D341Med (cell line): ENCODE measurements around the gene KRR1.
"Not testable (repeated sequence)": the region's sequence is repeated elsewhere in the genome, so short reads cannot be mapped to it uniquely, and the experiment has no call there.

Experiments
- DNase-seq: peaks from one replicate; pipeline ENCODE4 v3.0.0; 2012; ENCODE audit warnings: low spot score

KRR1 gene

DNA sequence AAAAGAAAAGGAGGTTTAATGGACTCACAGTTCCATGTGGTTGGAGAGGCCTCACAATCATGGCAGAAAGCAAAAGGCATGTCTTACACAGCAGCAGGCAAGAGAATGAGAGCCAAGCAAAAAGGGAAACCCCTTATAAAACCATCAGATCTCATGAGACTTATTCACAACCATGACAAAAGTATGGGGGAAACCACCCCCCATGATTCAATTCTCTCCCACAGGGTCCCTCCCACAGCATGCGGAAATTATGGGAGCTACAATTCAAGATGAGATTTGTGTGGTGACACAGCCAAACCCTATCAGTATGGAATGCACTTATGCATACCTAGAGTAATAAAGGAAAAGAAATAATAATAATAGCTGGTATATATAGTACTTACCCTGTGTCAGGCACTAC, 35.3 kb downstream of the KRR1 start:
- DNase-seq, result no peak

- DNase-seq, result no peak
Observed at GRCh38 chr12:75474116-75474515, 37.3 kb downstream of the KRR1 start.

GRCh38 chr12:75471902-75472890, 39.2 kb downstream of the KRR1 start:
- no peak for DNase-seq

DNA sequence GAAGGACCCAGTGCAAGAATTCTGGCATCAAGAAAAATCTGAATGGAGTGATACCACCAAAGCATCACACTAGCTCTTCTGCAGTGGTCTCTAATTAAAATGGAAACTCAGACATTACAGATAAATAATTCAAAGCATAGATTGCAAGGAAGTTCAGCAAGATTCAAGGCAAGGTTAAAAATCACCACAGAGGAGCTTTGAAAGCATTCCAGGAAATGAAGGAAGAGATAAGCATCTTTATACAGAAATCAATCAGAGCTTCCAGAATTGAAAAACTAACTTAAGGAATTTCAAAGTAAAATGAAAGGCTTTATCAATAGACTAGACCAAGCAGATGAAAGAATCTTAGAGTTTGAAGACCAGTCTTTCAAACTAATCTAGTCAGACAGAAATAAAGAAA, 51.2 kb downstream of the KRR1 start:
- DNase-seq, result no peak

GRCh38 chr12:75459755-75460154, 51.7 kb downstream of the KRR1 start:
- no peak for DNase-seq

DNA sequence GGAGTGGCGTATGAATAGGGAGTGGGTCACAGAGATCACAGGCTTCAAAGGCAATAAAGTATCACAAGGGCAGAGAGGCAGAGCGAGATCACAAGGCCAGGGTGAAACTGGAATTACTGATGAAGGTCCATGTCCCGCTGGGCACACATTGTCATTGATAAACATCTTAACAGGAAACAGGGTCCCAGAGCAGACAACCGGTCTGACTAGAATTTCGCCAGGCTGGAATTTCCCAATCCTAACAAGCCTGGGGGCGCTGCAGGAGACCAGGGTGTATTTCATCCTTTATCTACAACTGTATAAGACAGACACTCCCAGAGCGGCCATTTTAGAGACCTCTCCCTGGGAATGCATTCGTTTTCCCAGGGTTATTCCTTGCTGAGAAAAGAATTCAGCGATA, 53.5 kb downstream of the KRR1 start:
- DNase-seq, result not testable (repeated sequence)

- no peak for DNase-seq
Observed at GRCh38 chr12:75457191-75457590, 54.2 kb downstream of the KRR1 start.

DNA sequence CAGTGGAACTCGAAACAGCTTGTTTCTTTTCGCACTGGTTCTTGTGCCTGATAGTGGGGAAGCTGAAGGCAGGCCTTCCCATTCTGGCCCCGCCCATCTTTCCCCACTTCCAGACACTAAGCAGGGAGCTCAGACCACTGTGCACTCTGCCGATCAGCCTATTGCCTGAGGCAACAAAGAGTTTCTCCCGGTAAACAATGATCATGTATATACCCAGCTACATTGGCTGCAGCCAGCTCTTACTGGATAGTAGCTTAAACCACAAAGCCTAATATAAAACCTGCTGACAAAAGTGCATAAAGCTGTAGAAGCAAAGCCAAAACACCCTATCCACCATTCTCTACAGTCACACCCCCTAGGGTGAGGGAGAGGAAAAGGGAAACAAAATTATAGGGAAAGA, 55.6 kb downstream of the KRR1 start:
- DNase-seq, result no peak

DNA sequence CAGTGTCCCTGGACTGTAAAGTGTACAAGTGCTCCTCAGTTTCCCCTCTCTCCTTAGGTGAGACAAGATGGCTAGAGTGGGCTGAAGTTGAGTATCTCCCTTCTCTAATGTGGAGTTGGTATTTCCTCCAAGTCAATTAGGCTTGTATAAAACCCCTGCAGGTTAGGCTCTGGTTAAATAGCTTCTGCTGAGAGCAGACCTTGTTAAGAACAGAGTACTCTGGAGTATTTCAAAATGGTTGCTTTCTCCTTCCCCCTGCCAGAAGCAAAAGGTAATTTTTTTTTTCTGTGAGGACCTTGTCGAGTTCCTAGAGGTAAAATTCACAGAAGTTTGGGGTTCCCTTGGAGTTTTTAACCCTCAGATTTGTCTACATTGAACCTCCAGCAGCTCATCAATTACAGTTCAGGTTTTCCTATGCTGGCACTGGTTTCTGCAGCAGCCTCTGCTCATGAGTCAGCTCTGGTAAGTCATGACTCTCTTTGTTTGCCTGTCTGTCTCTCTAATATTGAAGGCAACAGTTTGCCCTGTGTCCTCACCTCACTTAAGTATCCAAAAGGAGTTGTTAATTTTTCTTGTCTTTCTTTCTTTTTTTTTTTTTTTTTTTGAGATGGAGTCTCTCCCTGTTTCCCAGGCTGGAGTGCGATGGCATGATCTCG, 58.6 kb downstream of the KRR1 start:
- DNase-seq, result no peak

DNA sequence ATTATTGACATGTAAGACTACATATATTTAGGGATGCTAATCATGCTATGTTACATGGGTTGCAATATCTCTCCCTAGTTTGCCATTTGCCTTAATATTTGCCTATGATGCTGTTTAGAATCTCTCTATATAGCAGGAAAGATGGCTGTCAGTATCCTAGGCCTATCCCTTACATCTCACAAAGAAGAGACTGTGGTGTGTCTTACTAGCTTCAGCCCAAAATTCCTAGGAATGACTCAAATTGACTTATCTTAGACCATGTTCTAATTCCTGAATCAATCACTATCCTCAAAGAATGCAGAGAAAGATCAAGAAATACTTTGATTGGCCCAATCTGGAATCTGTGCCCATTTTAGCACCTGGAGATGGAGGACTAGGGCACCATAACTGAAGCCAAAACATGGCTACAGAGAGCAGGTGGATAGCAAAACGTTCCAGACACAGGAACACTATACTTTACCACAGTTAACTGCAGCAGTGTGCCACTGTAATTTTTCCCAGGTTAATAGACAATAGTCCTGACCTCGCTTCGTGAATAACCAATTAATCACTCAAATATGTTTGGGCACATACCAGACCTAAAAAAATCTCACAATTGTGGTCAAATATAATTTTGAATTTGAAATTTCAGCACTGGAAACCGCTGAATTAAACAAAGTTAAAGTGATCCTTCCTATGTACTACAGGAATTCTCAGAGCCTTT, 63.6 kb downstream of the KRR1 start:
- no peak for DNase-seq

GRCh38 chr12:75446857-75447256, 64.6 kb downstream of the KRR1 start:
- no peak for DNase-seq

DNA sequence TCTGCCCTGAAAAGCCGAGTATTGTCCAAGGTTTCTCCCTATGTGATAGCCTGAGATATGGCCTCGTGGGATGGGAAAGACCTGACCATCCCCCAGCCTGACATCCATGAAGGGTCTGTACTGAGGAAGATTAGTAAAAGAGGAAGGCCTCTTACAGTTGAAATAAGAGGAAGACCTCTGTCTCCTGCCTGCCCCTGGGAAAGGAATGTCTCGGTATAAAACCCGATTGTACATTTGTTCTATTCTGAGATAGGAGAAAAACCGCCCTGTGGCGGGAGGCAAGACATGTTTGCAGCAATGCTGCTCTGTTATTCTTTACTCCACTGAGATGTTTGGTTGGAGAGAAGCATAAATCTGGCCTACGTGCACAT, 66.3 kb downstream of the KRR1 start:
- not testable (repeated sequence) for DNase-seq

DNA sequence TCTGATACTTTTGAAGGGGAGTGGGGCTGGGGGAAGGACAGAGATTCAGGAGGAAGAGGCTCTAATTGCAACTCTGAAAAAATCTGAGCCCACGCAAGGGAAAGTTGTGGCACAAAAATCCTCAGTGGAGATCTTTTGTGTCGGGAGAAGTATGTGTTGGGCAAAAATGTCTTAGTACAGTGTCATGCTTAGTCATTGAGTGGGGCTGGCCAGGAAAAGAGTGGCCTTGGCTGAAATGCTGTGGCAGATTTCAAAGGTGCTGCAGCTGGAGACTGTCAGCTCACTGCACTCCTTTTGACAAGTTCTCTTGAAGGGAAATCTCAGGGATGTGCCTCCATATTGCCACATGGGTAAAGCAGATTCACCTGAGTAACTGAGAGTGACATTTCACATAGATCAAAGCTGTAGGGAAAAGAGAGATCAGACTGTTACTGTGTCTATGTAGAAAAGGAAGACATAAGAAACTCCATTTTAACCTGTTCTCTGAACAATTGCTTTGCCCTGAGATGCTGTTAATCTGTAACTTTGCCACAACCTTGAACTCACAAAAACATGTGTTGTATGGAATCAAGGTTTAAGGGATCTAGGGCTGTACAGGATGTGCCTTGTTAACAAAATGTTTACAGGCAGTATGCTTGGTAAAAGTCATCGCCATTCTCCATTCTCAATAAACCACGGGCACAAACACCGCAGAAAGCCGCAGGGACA, 66.8 kb downstream of the KRR1 start:
- no peak for DNase-seq

DNA sequence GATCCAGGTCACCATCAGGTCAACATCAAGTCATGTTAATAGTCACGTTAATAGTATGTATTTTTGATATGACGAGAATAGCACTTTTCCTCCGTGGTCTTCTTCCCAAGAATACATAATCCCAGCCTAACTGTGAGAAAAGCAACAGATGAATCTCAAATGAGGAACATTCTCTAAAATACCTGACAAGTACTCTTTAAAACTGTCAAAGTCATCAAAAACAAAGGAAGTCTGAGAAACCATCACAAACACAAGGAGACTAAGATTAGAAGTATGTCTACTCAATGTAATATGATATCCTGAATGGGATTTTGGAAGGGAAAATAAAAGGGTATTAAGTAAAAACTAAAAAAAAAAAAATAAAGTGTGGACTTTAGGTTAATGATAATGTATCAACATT, 67.7 kb downstream of the KRR1 start:
- DNase-seq, result no peak

DNA sequence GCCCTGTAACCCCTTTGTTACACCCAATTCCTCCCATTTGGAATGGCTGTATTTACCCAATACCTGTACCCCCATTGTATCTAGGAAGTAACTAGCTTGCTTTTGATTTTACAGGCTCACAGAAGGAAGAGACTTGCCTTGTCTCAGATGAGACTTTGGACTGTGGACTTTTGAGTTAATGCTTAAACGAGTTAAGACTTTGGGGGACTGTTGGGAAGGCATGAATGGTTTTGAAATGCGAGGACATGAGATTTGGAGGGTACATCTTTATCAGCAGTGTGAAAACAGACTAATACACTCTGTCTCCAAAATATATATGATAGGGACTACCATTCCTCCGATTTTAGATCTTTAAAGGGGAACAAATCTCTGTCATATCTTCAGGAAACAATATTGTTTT, 69.0 kb downstream of the KRR1 start:
- not testable (repeated sequence) for DNase-seq

DNA sequence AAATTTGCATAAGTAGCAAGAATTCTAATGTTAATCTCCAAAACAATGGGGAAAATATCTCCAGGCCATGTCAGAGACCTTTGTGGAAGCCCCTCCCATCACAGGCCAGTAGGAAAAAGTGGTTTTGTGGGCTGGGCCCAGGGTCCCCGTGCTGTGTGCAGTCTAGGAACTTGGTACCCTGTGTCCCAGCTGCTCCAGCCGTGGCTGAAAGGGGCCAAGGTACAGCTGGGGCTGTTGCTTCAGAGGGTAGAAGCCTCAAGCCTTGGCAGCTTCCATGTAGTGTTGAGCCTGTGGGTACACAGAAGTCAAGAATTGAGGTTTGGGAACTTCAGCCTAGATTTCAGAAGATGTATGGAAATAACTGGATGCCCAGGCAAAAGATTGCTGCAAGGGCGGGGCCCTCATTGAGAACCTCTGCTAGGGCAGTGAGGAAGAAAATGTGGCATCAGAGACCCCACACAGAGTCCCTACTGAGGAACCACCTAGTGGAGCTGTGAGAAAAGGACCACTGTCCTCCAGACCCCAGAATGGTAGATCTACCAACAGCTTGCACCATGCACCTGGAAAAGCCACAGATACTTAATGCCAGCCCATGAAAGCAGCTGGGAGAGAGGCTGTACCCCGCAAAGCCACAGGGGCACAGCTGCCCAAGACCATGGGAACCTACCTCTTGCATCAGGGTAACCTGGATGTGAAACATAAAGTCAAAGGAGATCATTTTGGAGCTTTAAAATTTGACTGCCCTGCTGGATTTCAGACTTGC, 69.5 kb downstream of the KRR1 start:
- not testable (repeated sequence) for DNase-seq
